Epithelial cell of esophagus (primary cell): ENCODE data around the gene TNP1.
A peak's percentile ranks its signal among the peaks of the same experiment; 100 is the strongest.

Experiments used
- DNase-seq: peaks from one replicate; pipeline ENCODE4 v3.0.0; 2010; ENCODE audit warnings: low read depth
- H3K4me3 ChIP-seq: 2 replicates; pipeline ENCODE4 v1.5.1; 2011; ENCODE audit warnings: mild to moderate bottlenecking, low read length, control low read depth
- TF ChIP-seq, protein P1 (sequence below): IDR thresholded peaks from 2 replicates; pipeline ENCODE4 v1.5.1; 2011; ENCODE audit warnings: low read depth, mild to moderate bottlenecking, low read length, control low read depth, inconsistent platforms; ENCODE audit not compliant: insufficient read depth; ENCODE audit errors: missing control alignments

TNP1 gene

GRCh38 chr2:216858312-216858711 lies 1.6 kb downstream of the TNP1 start:
- TF ChIP-seq, protein P1, sequence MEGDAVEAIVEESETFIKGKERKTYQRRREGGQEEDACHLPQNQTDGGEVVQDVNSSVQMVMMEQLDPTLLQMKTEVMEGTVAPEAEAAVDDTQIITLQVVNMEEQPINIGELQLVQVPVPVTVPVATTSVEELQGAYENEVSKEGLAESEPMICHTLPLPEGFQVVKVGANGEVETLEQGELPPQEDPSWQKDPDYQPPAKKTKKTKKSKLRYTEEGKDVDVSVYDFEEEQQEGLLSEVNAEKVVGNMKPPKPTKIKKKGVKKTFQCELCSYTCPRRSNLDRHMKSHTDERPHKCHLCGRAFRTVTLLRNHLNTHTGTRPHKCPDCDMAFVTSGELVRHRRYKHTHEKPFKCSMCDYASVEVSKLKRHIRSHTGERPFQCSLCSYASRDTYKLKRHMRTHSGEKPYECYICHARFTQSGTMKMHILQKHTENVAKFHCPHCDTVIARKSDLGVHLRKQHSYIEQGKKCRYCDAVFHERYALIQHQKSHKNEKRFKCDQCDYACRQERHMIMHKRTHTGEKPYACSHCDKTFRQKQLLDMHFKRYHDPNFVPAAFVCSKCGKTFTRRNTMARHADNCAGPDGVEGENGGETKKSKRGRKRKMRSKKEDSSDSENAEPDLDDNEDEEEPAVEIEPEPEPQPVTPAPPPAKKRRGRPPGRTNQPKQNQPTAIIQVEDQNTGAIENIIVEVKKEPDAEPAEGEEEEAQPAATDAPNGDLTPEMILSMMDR = no peak
- DNase-seq = peak; percentile 16
- H3K4me3 ChIP-seq = no peak overlapping the region

GRCh38 chr2:216857131-216857550 lies 2.7 kb downstream of the TNP1 start:
- TF ChIP-seq, protein P1 = no peak
- peak; percentile 47 for DNase-seq

DNA sequence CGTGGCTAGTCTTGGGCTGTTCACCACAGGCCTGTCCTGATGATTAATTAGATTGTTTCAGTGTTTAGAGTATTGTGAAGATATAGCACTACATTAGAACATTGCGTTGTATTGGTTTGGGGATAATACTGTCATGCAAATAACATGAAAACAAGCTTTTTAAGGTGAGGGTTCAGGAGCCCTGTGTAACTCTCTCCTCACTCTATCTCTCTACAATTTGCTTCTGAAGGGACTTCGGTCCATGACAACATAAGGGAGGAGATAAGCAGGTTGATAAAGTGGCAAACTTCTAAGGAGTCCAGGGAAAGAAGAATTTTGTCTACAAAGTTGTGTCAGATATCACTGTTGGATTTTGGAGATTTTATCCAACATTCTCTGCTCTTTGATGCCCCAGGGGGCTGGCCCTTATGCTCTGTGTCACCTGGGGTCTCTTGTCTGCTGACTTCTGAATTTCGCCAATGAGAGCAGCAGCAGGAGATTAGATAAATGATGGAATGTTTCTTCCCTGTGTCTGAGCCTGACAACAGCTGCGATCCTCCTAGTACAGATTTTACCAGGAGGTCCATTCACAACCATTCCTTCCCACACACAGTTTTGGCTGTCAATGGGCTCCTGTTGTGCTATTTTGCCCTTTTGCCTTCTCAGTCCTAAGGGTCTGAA lies 3.3 kb downstream of the TNP1 start:
- DNase-seq = no peak
- TF ChIP-seq, protein P1 = no peak
- H3K4me3 ChIP-seq = no peak overlapping the region

More at GRCh38 chr2:216857131-216857550, 2.7 kb downstream of the TNP1 start:
- no peak overlapping the region for H3K4me3 ChIP-seq

GRCh38 chr2:216855605-216856004 lies 4.3 kb downstream of the TNP1 start:
- DNase-seq = no peak
- no peak overlapping the region for H3K4me3 ChIP-seq
- TF ChIP-seq, protein P1 = no peak

DNA sequence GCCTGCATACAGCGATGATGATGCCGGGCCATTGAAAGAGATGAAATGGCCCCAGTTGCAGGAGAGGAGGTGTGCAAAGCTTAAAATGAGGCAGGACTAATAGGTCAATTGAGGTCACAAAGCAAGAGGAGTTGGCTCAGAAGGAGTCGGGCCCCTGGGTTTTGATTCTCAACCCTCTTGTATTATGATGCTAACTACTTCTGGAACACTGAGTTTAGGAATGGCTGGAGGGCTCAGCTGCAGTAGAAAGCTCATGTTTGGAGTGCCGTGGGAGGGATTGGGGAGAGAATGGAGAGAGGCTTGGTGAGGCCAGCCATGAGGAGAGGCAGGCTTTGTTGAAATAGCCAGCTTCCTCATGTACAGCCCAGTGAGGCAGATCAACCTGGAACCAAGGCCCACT lies 4.8 kb downstream of the TNP1 start:
- H3K4me3 ChIP-seq = no peak overlapping the region
- DNase-seq = no peak
- TF ChIP-seq, protein P1 = no peak

- DNase-seq = no peak
- no peak overlapping the region for H3K4me3 ChIP-seq
- TF ChIP-seq, protein P1 = no peak
These were observed 8.3 kb downstream of the TNP1 start for GRCh38 chr2:216851486-216852090.
